ENCODE results near the gene ZNF324B. TPM values are rescaled to one million over a fixed set of nuclear protein-coding genes. Genes with fewer than 3 reads are reported as not detected.

The ZNF324B gene
- polyA plus RNA-seq, 2 of the 4 experiments (the other 2 are of a cell fraction), result 3.8 to 6.8 TPM

DNA sequence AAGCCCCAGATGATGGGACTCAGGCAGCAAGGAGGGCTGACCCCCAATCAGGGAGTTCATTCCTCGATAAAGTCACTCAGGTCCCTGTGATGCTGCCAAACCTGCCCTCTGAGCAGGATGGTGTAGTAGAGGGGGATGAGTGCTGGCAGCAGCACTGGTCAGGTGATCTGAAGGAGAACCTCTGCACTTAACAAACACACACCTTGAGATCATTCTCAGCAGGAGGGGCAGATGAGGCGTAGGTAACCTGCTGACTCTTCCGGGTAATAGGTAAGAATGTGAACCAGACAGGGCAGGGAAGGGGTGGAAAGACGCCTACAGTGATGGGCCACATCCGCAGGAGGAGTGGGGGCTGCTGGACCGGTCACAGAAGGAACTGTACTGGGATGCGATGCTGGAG, 27.9 kb downstream of the ZNF324B start:
- Histone ChIP-seq H3K9me3 (no peaks in the 10 kb centered on the region), H3K27ac (no peak overlapping the region), H3K4me1 (peaks cover 14% of the 10 kb centered on the region; the same call in 2 of the 3 replicates), H3K4me2 (no peak overlapping the region), H3K4me3 (no peak overlapping the region)
- no peak for FAIRE-seq
- ATAC-seq, result no peak
- 94% methylated on average over 7 of the region's 7 CpGs for WGBS (ENCODE audit: missing lambda C conversion rate)
- ChIA-PET CTCF (interaction anchor here (1.0 to 5.2 kb wide), 3 partner anchors 12 to 40 kb away, joined by 3 to 39 read pairs (median 5); partner anchors contain the start of gene ZBTB45), POLR2A (interaction anchor here (0.6 kb wide), 1 partner anchor 80 kb away, joined by 3 read pairs; no protein-coding TSS in a partner anchor)
- no peak for DNase-seq (ENCODE audit: low read depth in 1 of 2, low spot score in 1 of 2)
- TF ChIP-seq CBX2 (IDR thresholded peaks at IDR 0.05; ENCODE audit: borderline replicate concordance, low read depth), result no peak
- TF ChIP-seq NR3C1 (IDR thresholded peaks at IDR 0.05), result no peak
- TF ChIP-seq, protein P1, sequence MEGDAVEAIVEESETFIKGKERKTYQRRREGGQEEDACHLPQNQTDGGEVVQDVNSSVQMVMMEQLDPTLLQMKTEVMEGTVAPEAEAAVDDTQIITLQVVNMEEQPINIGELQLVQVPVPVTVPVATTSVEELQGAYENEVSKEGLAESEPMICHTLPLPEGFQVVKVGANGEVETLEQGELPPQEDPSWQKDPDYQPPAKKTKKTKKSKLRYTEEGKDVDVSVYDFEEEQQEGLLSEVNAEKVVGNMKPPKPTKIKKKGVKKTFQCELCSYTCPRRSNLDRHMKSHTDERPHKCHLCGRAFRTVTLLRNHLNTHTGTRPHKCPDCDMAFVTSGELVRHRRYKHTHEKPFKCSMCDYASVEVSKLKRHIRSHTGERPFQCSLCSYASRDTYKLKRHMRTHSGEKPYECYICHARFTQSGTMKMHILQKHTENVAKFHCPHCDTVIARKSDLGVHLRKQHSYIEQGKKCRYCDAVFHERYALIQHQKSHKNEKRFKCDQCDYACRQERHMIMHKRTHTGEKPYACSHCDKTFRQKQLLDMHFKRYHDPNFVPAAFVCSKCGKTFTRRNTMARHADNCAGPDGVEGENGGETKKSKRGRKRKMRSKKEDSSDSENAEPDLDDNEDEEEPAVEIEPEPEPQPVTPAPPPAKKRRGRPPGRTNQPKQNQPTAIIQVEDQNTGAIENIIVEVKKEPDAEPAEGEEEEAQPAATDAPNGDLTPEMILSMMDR (IDR thresholded peaks at IDR 0.05), result no peak
- no peak for TF ChIP-seq NPAS2 (CRISPR knock-in tag; IDR thresholded peaks at IDR 0.05; ENCODE audit: borderline replicate concordance)
- no peak for TF ChIP-seq POLR2AphosphoS2 (conservative IDR thresholded peaks at IDR 0.05; ENCODE audit: low read length)
- TF ChIP-seq FOSL2 (IDR thresholded peaks at IDR 0.05), result no peak
- TF ChIP-seq FOSL2 (CRISPR knock-in tag; IDR thresholded peaks at IDR 0.05), result no peak
- no peak for TF ChIP-seq MAX (IDR thresholded peaks at IDR 0.05)
- no peak for TF ChIP-seq TFCP2L1 (CRISPR knock-in tag; IDR thresholded peaks at IDR 0.05)
- no peak for TF ChIP-seq HMGXB4 (CRISPR knock-in tag; IDR thresholded peaks at IDR 0.05; ENCODE audit: borderline replicate concordance)

DNA sequence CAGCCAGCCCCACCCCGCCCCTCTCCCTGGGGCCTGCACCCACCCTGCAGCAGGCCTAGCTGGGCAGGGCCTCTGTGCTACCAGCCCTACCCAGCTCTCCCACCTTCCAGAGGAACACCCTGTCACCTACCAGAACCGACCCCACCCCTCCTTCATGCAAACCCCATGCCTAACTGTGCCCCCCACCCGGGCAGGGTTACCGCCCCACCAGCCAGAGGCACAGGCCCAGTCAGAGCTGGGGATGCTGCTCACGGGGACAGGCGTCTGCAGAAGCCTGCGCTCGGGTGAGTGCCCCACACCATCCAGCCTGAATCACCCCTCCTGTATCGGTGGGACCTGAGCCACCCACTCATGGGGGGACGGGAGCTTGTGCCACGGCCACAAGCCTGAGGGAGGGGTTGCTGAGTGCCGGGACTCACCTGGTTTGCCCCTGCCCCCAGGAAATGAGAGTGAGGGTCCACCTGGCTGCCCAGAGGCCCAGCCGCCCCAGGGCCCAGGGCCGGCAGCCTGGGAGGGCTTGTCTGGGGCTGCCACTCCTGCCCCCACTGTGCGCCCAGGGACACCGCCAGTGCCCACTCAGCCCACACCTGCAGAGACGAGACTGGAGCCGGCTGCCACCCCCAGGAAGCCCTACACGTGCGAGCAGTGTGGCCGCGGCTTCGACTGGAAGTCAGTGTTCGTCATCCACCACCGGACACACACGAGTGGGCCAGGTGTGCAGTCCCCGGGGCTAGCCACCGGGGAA, 28.5 kb downstream of the ZNF324B start:
- Histone ChIP-seq H3K4me2 (no peak overlapping the region), H3K4me1 (peaks cover 12% of the 10 kb centered on the region; the same call in 2 of the 3 replicates), H3K27ac (no peak overlapping the region), H3K9me3 (no peaks in the 10 kb centered on the region), H3K4me3 (no peak overlapping the region)
- 88% methylated on average over 27 of the region's 28 CpGs for WGBS (ENCODE audit: missing lambda C conversion rate)
- ATAC-seq (no peak), DNase-seq (ENCODE audit: low read depth in 1 of 2, low spot score in 1 of 2) (no peak), FAIRE-seq (no peak)
- no peak for TF ChIP-seq EP300 (IDR thresholded peaks at IDR 0.05)
- TF ChIP-seq, protein P2, sequence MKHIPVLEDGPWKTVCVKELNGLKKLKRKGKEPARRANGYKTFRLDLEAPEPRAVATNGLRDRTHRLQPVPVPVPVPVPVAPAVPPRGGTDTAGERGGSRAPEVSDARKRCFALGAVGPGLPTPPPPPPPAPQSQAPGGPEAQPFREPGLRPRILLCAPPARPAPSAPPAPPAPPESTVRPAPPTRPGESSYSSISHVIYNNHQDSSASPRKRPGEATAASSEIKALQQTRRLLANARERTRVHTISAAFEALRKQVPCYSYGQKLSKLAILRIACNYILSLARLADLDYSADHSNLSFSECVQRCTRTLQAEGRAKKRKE (CRISPR knock-in tag; IDR thresholded peaks at IDR 0.05; ENCODE audit: low read depth), result no peak
- no peak for TF ChIP-seq RAD21 (conservative IDR thresholded peaks at IDR 0.05 in 1 of 2, IDR thresholded peaks at IDR 0.05 in 1 of 2)
- TF ChIP-seq NPAS2 (CRISPR knock-in tag; IDR thresholded peaks at IDR 0.05; ENCODE audit: borderline replicate concordance), result no peak
- TF ChIP-seq ELK1 (IDR thresholded peaks at IDR 0.05; ENCODE audit: low read depth, low read length), result no peak
- no peak for TF ChIP-seq TFCP2L1 (CRISPR knock-in tag; IDR thresholded peaks at IDR 0.05)
- TF ChIP-seq FOXS1 (CRISPR knock-in tag; IDR thresholded peaks at IDR 0.05), result no peak
- TF ChIP-seq SREBF2 (IDR thresholded peaks at IDR 0.05), result no peak
- TF ChIP-seq, protein P3, sequence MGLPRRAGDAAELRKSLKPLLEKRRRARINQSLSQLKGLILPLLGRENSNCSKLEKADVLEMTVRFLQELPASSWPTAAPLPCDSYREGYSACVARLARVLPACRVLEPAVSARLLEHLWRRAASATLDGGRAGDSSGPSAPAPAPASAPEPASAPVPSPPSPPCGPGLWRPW (IDR thresholded peaks at IDR 0.05), result no peak
- no peak for TF ChIP-seq MAZ (IDR thresholded peaks at IDR 0.05; ENCODE audit: borderline replicate concordance, low read depth, low read length)
- no peak for TF ChIP-seq TP53 (CRISPR knock-in tag; IDR thresholded peaks at IDR 0.05)
- TF ChIP-seq, protein P4, sequence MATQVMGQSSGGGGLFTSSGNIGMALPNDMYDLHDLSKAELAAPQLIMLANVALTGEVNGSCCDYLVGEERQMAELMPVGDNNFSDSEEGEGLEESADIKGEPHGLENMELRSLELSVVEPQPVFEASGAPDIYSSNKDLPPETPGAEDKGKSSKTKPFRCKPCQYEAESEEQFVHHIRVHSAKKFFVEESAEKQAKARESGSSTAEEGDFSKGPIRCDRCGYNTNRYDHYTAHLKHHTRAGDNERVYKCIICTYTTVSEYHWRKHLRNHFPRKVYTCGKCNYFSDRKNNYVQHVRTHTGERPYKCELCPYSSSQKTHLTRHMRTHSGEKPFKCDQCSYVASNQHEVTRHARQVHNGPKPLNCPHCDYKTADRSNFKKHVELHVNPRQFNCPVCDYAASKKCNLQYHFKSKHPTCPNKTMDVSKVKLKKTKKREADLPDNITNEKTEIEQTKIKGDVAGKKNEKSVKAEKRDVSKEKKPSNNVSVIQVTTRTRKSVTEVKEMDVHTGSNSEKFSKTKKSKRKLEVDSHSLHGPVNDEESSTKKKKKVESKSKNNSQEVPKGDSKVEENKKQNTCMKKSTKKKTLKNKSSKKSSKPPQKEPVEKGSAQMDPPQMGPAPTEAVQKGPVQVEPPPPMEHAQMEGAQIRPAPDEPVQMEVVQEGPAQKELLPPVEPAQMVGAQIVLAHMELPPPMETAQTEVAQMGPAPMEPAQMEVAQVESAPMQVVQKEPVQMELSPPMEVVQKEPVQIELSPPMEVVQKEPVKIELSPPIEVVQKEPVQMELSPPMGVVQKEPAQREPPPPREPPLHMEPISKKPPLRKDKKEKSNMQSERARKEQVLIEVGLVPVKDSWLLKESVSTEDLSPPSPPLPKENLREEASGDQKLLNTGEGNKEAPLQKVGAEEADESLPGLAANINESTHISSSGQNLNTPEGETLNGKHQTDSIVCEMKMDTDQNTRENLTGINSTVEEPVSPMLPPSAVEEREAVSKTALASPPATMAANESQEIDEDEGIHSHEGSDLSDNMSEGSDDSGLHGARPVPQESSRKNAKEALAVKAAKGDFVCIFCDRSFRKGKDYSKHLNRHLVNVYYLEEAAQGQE (IDR thresholded peaks at IDR 0.05), result no peak
- no peak for TF ChIP-seq JUN (IDR thresholded peaks at IDR 0.05)
- no peak for TF ChIP-seq RFX5 (IDR thresholded peaks at IDR 0.05)
- ChIA-PET POLR2A (no interaction called here), CTCF (interaction anchor here (0.7 to 3.2 kb wide), 5 partner anchors 10 to 109 kb away, joined by 3 to 24 read pairs (median 4); partner anchors contain the start of gene ZBTB45)

Data from A549 (cell line).